Gastrocnemius medialis (tissue), 4 donors: Measurements from ENCODE around the gene ARHGAP22. TPM values are rescaled to one million over a fixed set of nuclear protein-coding genes. Genes with fewer than 3 reads are reported as not detected.

Experiments used
- ATAC-seq, 2 donors: fragments of 150-250 bp; one replicate each; pipeline ENCODE4 v1.9.1; 2016
- DNase-seq, 2 donors: peaks; one replicate each; pipeline ENCODE4 v3.0.0-alpha.2; 2019
- H3K27ac ChIP-seq, 4 donors: fragments of 200-600 bp; sonication (generic); 1 replicate in 1 of 4; 2 replicates in 3 of 4; pipeline ENCODE4 v1.5.1; 2016 to 2018; ENCODE audit warnings: mild to moderate bottlenecking in 2 of 4, moderate library complexity in 1 of 4
- H3K27me3 ChIP-seq, 3 donors: fragments of 200-600 bp; sonication (generic) in 2 of 3; 1 replicate in 1 of 3; 2 replicates in 2 of 3; pipeline versions ENCODE4 v1.5.1 to v1.6.0; 2016 to 2019; ENCODE audit warnings: mild to moderate bottlenecking in 1 of 3, moderate library complexity in 1 of 3
- H3K36me3 ChIP-seq, 2 donors: fragments of 200-600 bp; sonication (generic) in 1 of 2; one replicate each; pipeline ENCODE4 v1.5.1; 2017 to 2018
- H3K4me1 ChIP-seq, 2 donors: fragments of 200-600 bp; sonication (generic) in 1 of 2; one replicate each; pipeline ENCODE4 v1.5.1; 2016 to 2017; ENCODE audit warnings: mild to moderate bottlenecking in 2 of 2
- H3K4me3 ChIP-seq, 4 donors: fragments of 200-600 bp; sonication (generic) in 3 of 4; 1 replicate in 1 of 4; 2 replicates in 3 of 4; pipeline ENCODE4 v1.5.1; 2016 to 2019; ENCODE audit warnings: mild to moderate bottlenecking in 2 of 4
- H3K9me3 ChIP-seq, 3 donors: fragments of 200-600 bp; sonication (generic) in 2 of 3; 1 replicate in 1 of 3; 2 replicates in 2 of 3; pipeline ENCODE4 v1.5.1; 2016 to 2019
- POLR2A ChIP-seq, 2 donors: fragments of 450-650 bp; IDR thresholded peaks; one replicate each; pipeline ENCODE4 v1.6.1; 2017; ENCODE audit warnings: antibody characterized with exemption in 2 of 2, mild to moderate bottlenecking in 2 of 2, moderate library complexity in 2 of 2
- in situ Hi-C, 4 donors: fragments of 200-750 bp; cut with MboI; loops; one replicate each; pipeline versions ENCODE4 v1.15.0 to v1.8.0; 2017; ENCODE audit warnings: low sequenced_read_pairs in 4 of 4
- intact Hi-C: fragments of 100-400 bp; cut with DNase I; formaldehyde crosslinking; loops from one replicate; pipeline ENCODE4 v1.15.1; 2023; ENCODE audit warnings: low total_unique reads
- total RNA-seq, 4 donors: library from RNA; depleted of rRNA; stranded (reverse); fragments of >200 nt; gene quantifications; one replicate each; pipeline versions ENCODE4 v1.1.0 to v1.2.3, GENCODE V29; 2016
- TF ChIP-seq, protein P1 (sequence below), 5 experiments: fragments of 450-650 bp in 3 of 5; fragments of 200-600 bp in 2 of 5; sonication (generic) in 2 of 5; IDR thresholded peaks in 4 of 5; conservative IDR thresholded peaks in 1 of 5; 1 replicate in 4 of 5; 2 replicates in 1 of 5; pipeline ENCODE4 v1.5.1; 2016 to 2019; ENCODE audit warnings: antibody characterized with exemption in 5 of 5, mild to moderate bottlenecking in 3 of 5, moderate library complexity in 3 of 5

The ARHGAP22 gene
- total RNA-seq, 4 donors from 2014 or later: 0.69 to 0.92 (median 0.72) TPM; not detected in 1

GRCh38 chr10:48600645-48601505 lies 4.0 kb downstream of the ARHGAP22 start:
- TF ChIP-seq, protein P1, sequence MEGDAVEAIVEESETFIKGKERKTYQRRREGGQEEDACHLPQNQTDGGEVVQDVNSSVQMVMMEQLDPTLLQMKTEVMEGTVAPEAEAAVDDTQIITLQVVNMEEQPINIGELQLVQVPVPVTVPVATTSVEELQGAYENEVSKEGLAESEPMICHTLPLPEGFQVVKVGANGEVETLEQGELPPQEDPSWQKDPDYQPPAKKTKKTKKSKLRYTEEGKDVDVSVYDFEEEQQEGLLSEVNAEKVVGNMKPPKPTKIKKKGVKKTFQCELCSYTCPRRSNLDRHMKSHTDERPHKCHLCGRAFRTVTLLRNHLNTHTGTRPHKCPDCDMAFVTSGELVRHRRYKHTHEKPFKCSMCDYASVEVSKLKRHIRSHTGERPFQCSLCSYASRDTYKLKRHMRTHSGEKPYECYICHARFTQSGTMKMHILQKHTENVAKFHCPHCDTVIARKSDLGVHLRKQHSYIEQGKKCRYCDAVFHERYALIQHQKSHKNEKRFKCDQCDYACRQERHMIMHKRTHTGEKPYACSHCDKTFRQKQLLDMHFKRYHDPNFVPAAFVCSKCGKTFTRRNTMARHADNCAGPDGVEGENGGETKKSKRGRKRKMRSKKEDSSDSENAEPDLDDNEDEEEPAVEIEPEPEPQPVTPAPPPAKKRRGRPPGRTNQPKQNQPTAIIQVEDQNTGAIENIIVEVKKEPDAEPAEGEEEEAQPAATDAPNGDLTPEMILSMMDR (IDR thresholded peaks at IDR 0.05 in 4 of 5, conservative IDR thresholded peaks at IDR 0.05 in 1 of 5): no peak
- TF ChIP-seq POLR2A (IDR thresholded peaks at IDR 0.05): no peak
- peaks cover 5 to 6% of the 10 kb centered on the region in 2 donors for H3K4me1 ChIP-seq
- intact Hi-C loops: no loop called here
- DNase-seq (no peak), ATAC-seq (no peak)
- no peak overlapping the region for H3K4me3 ChIP-seq
- in situ Hi-C loops: no loop called here
- H3K27me3 ChIP-seq: peaks cover 6 to 11% (median 9%) of the 10 kb centered on the region in 3 donors
- H3K9me3 ChIP-seq: no peaks in the 10 kb centered on the region
- no peak overlapping the region for H3K27ac ChIP-seq
- no peaks in the 10 kb centered on the region for H3K36me3 ChIP-seq

DNA sequence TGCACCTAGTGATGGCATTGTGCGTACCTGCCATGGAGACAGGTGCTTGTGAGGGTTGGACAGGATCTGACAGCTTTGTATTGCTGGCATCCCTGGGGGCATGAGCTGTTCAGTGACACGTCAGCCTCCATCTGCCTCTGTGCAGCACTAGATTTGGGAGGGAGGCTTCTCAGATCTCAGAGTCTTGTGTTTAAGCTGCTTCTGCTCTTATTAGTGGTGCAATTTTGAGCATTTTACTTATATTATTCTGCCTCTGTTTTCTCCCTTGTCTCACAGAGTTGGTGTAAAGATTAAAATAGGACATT lies 5.1 kb downstream of the ARHGAP22 start:
- H3K4me1 ChIP-seq: peaks cover 1 to 5% of the 10 kb centered on the region in 2 donors
- peaks cover 6 to 11% (median 9%) of the 10 kb centered on the region in 3 donors for H3K27me3 ChIP-seq
- intact Hi-C loops: no loop called here
- no peak for TF ChIP-seq POLR2A (IDR thresholded peaks at IDR 0.05)
- TF ChIP-seq, protein P1 (IDR thresholded peaks at IDR 0.05 in 4 of 5, conservative IDR thresholded peaks at IDR 0.05 in 1 of 5): no peak
- DNase-seq (no peak), ATAC-seq (no peak)
- H3K36me3 ChIP-seq: no peaks in the 10 kb centered on the region
- in situ Hi-C loops: no loop called here
- H3K4me3 ChIP-seq: no peak overlapping the region
- H3K9me3 ChIP-seq: no peaks in the 10 kb centered on the region
- H3K27ac ChIP-seq: no peak overlapping the region

DNA sequence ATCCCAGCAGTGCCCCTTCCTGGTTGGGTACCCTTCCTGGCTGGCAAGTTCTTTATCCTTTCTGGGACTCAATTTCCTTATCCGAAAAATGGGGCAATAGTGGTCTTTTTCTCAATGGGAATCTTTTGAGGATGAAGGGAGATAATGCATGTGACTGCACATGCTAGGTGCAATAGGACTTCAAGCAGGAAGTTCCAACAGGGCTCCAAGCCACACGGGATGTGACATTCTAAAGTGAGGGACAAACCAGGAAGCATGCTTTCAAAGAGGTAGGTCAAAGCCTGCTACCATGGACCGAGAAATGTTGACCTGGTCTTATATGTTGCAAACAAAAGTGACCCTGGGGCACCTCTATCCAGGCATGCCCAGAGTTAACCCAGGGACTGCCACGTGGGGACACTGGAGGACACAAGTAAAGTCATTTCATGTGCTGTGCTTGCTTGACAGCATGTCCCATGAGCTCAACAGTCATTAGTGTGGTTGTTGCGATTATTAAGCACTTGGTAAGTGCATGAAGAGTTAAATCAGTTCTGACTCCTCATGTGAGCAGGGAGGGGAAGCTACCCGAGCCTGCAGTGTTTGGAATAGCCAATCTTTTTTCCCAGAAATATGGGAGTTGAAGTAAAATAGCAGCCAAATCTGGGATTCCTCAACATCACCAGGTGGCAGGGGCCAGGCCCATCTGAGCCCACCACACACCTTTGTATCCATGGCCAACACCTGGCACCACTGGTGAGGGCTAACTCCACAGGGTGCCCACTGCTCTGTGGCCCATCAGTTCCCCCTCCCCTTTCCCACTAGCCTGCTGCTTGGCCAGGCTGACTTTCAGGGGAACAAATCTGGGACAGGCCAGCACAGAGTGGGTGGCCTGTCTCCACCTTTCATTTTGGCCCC lies 5.7 kb downstream of the ARHGAP22 start:
- Histone ChIP-seq H3K36me3 (no peaks in the 10 kb centered on the region), H3K9me3 (no peaks in the 10 kb centered on the region), H3K4me1 (peaks cover 0 to 1% of the 10 kb centered on the region in 2 donors), H3K27me3 (peaks cover 4 to 7% (median 6%) of the 10 kb centered on the region in 3 donors), H3K4me3 (no peak overlapping the region), H3K27ac (no peak overlapping the region)
- ATAC-seq (no peak), DNase-seq (no peak)
- TF ChIP-seq POLR2A (IDR thresholded peaks at IDR 0.05): no peak
- TF ChIP-seq, protein P1 (IDR thresholded peaks at IDR 0.05 in 4 of 5, conservative IDR thresholded peaks at IDR 0.05 in 1 of 5): no peak
- intact Hi-C loops: no loop called here
- in situ Hi-C loops: no loop called here

DNA sequence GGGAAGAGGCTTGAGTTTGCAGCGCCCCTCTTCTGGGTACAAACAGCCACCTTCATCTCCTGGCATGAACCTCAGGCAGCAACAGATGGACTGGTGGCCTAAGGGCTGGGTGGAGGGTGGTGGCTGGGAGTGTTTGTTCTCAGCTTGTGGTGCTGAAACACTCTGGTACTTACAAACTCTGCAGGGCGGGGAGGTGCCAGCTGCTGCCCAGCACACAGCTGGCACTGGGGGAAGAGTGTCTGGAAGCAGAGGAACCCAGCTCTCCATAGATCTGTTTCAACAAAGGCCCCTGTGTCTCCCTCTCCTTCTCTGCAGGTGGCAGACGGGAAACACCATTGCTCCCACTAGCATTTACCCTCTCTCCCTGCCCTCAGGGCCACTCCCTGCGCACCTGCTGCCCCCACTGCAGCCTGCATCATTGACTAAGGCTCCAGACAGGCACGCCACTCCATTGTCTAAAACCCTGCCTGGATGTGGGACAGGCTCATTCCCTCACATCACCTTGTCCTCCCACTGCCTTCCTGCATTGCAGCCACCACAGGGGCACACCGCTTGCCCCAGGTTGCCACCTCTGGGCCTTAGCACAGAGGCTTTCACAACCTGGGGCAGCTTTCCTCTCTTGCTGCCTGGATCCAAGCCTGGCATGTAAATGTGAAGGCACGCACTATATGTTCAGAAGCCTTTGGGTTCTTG lies 6.5 kb downstream of the ARHGAP22 start:
- no peaks in the 10 kb centered on the region for H3K4me1 ChIP-seq
- no peak for ATAC-seq
- no peaks in the 10 kb centered on the region for H3K36me3 ChIP-seq
- in situ Hi-C loops: no loop called here
- H3K27ac ChIP-seq: no peak overlapping the region
- no peak for TF ChIP-seq POLR2A (IDR thresholded peaks at IDR 0.05)
- TF ChIP-seq, protein P1 (IDR thresholded peaks at IDR 0.05 in 4 of 5, conservative IDR thresholded peaks at IDR 0.05 in 1 of 5): no peak
- DNase-seq: no peak
- H3K4me3 ChIP-seq: no peak overlapping the region
- H3K9me3 ChIP-seq: no peaks in the 10 kb centered on the region
- intact Hi-C loops: no loop called here
- H3K27me3 ChIP-seq: peaks cover 0 to 2% (median 0%) of the 10 kb centered on the region in 3 donors
